Ovary (tissue), 9 donors: ENCODE results near the gene IGLON5. TPM values are rescaled to one million over a fixed set of nuclear protein-coding genes. Genes with fewer than 3 reads are reported as not detected.

ENCODE experiments used
- DNase-seq, 5 donors: peaks; one replicate each; pipeline ENCODE4 v3.0.0-alpha.2; 2019 to 2020
- H3K27ac ChIP-seq, 2 donors: fragments of 200-600 bp; one replicate each; pipeline versions ENCODE4 v1.5.1 to v1.8.0; 2019 to 2022
- H3K27me3 ChIP-seq: fragments of 200-600 bp; one replicate; pipeline ENCODE4 v1.8.0; 2022
- H3K36me3 ChIP-seq: fragments of 200-600 bp; sonication (generic); one replicate; pipeline ENCODE4 v1.5.1; 2019
- H3K4me1 ChIP-seq: one replicate; pipeline ENCODE4 v1.8.1; 2013; ENCODE audit warnings: mild to moderate bottlenecking, moderate library complexity; ENCODE audit not compliant: insufficient read depth
- H3K4me3 ChIP-seq: fragments of 200-600 bp; sonication (generic); one replicate; pipeline ENCODE4 v1.5.1; 2017
- H3K9me3 ChIP-seq, 2 donors: fragments of 200-600 bp in 1 of 2; sonication (generic) in 1 of 2; one replicate each; pipeline versions ENCODE4 v1.5.1 to v1.8.1; 2013 to 2019; ENCODE audit warnings: mild to moderate bottlenecking in 1 of 2, moderate library complexity in 1 of 2
- CTCF ChIP-seq, 3 donors: fragments of 450-650 bp in 2 of 3; fragments of 200-600 bp in 1 of 3; IDR thresholded peaks; one replicate each; pipeline versions ENCODE4 v1.5.1 to v1.8.0; 2016 to 2022; ENCODE audit warnings: antibody characterized with exemption in 3 of 3, mild to moderate bottlenecking in 1 of 3
- EP300 ChIP-seq: sonication (generic); formaldehyde crosslinking; IDR thresholded peaks from one replicate; pipeline ENCODE4 v1.6.1; 2017; ENCODE audit warnings: antibody characterized with exemption
- POLR2A ChIP-seq: fragments of 450-650 bp; IDR thresholded peaks from one replicate; pipeline ENCODE4 v1.6.1; 2017; ENCODE audit warnings: antibody characterized with exemption, mild to moderate bottlenecking, moderate library complexity
- WGBS, 3 donors: extraction: QIAGEN DNeasy Blood & Tissue Kit in 1 of 3; methylation state at CpG; one replicate each; pipeline versions ENCODE4 v1.1.5 to v1.1.7; 2013 to 2017; 5-methylcytosine and 5-hydroxymethylcytosine counted together
- intact Hi-C, 4 donors: fragments of 100-400 bp; cut with DNase I; formaldehyde crosslinking; loops; one replicate each; pipeline versions ENCODE4 v1.11.0 to v1.15.1; 2022 to 2023
- polyA plus RNA-seq, 2 donors: library from polyadenylated mRNA; stranded (reverse); fragments of 200-250 nt in 1 of 2; fragments of 350-450 nt in 1 of 2; fragmentation: Illumina TruSeq in 1 of 2; extraction: RNeasy Lipid Tissue Mini Kit (QIAGEN cat#74804) in 1 of 2; gene quantifications; one replicate each; pipeline ENCODE4 v1.2.3, GENCODE V29; 2013 to 2014
- total RNA-seq, 7 donors: library from RNA; depleted of rRNA in 2 of 7; stranded (reverse); fragments of >200 nt in 2 of 7; fragmentation: NEBNext Ultra II Directional in 3 of 7; extraction: Animal tissue kit (Norgen Biotek cat#: 25700) in 3 of 7; gene quantifications; one replicate each; pipeline versions ENCODE4 v1.1.0 to v1.2.4, GENCODE V29; 2016 to 2023
- donor health status: DM: no; HTN: no; CAD: no; lungs with moderate emphysema.
- donor health status: DM: no; HTN: no; CAD: no.
- donor health status: Bipolar disorder and iron deficiency.
- donor health status: DM: yes; HTN: yes; CAD: no.
- donor health status: DM: no; HTN: no; CAD: no.
- donor health status: DM: yes; HTN: yes; CAD: no.

The IGLON5 gene
- total and polyA plus RNA-seq, 9 donors: 0.08 to 1.6 (median 0.29) TPM; not detected in 1

GRCh38 chr19:51333836-51334460, 22.5 kb downstream of the IGLON5 start:
- TF ChIP-seq POLR2A (no peak), EP300 (no peak), CTCF (IDR thresholded peaks at IDR 0.05) (no peak)
- DNase-seq: no peak
- 89 to 93% (median 91%) methylated on average over 13 of the region's 13 CpGs for WGBS, 3 donors
- H3K27ac ChIP-seq: no peak overlapping the region
- no peaks in the 10 kb centered on the region for H3K36me3 ChIP-seq
- no peak overlapping the region for H3K4me3 ChIP-seq
- intact Hi-C loops: loop anchor here in 1 of 4 donors (10.0 kb wide), 2 partner anchors 101 to 261 kb away; no protein-coding TSS in a partner anchor
- H3K4me1 ChIP-seq: no peaks in the 10 kb centered on the region
- no peaks in the 10 kb centered on the region for H3K27me3 ChIP-seq
- H3K9me3 ChIP-seq: no peaks in the 10 kb centered on the region

- intact Hi-C loops: loop anchor here in 3 of 4 donors (5.0 to 10.0 kb wide), 4 partner anchors 98 to 320 kb away; no protein-coding TSS in a partner anchor
- no peaks in the 10 kb centered on the region for H3K36me3 ChIP-seq
- no peak overlapping the region for H3K4me3 ChIP-seq
- TF ChIP-seq EP300 (no peak), CTCF (IDR thresholded peaks at IDR 0.05) (no peak), POLR2A (no peak)
- H3K9me3 ChIP-seq: no peaks in the 10 kb centered on the region
- no peaks in the 10 kb centered on the region for H3K27me3 ChIP-seq
- H3K4me1 ChIP-seq: peaks cover 2% of the 10 kb centered on the region
- no peak for DNase-seq
- 91 to 94% (median 93%) methylated on average over 13 of the region's 13 CpGs for WGBS, 3 donors
- no peak overlapping the region for H3K27ac ChIP-seq
These were observed 25.9 kb downstream of the IGLON5 start for GRCh38 chr19:51337141-51337860.

GRCh38 chr19:51337861-51338562, 26.6 kb downstream of the IGLON5 start:
- H3K4me3 ChIP-seq: no peak overlapping the region
- no peaks in the 10 kb centered on the region for H3K9me3 ChIP-seq
- peak in 1 of 5 donors; percentile 37 for DNase-seq
- 70 to 73% (median 73%) methylated on average over 18 to 19 of the region's 19 CpGs for WGBS, 3 donors
- H3K27me3 ChIP-seq: no peaks in the 10 kb centered on the region
- peaks cover 2% of the 10 kb centered on the region for H3K4me1 ChIP-seq
- H3K27ac ChIP-seq: no peak overlapping the region
- intact Hi-C loops: loop anchor here in 3 of 4 donors (5.0 to 10.0 kb wide), 4 partner anchors 97 to 319 kb away; no protein-coding TSS in a partner anchor
- no peaks in the 10 kb centered on the region for H3K36me3 ChIP-seq
- TF ChIP-seq POLR2A (no peak), CTCF (IDR thresholded peaks at IDR 0.05) (no peak), EP300 (no peak)

- intact Hi-C loops: loop anchor here in 3 of 4 donors (5.0 to 10.0 kb wide), 4 partner anchors 96 to 319 kb away; no protein-coding TSS in a partner anchor
- peak; percentile 83 to 92 (median 89) for DNase-seq
- peak; percentile 84 to 94 (median 90) for TF ChIP-seq CTCF (IDR thresholded peaks at IDR 0.05)
- TF ChIP-seq POLR2A: no peak
- H3K9me3 ChIP-seq: no peaks in the 10 kb centered on the region
- peak overlapping the region; percentile 80 for H3K4me3 ChIP-seq
- peak overlapping the region in 1 of 2 donors; percentile 61 for H3K27ac ChIP-seq
- H3K36me3 ChIP-seq: no peaks in the 10 kb centered on the region
- no peaks in the 10 kb centered on the region for H3K27me3 ChIP-seq
- H3K4me1 ChIP-seq: peaks cover 2% of the 10 kb centered on the region
- WGBS, 3 donors: 2 to 4% (median 3%) methylated on average over 35 to 43 of the region's 43 CpGs
These were observed 27.3 kb downstream of the IGLON5 start for GRCh38 chr19:51338563-51339312.
